Lower leg skin (tissue), 3 donors: ENCODE measurements around the gene POLR2H.

Experiments used
- CTCF ChIP-seq, 3 donors: fragments of 450-650 bp; IDR thresholded peaks; one replicate each; pipeline ENCODE4 v1.5.1; 2016; ENCODE audit warnings: antibody characterized with exemption in 3 of 3, mild to moderate bottlenecking in 3 of 3, moderate library complexity in 2 of 3
- POLR2A ChIP-seq, 2 donors: fragments of 450-650 bp; IDR thresholded peaks; one replicate each; pipeline ENCODE4 v1.6.1; 2016 to 2017; ENCODE audit warnings: antibody characterized with exemption in 2 of 2, mild to moderate bottlenecking in 1 of 2, moderate library complexity in 1 of 2

- TF ChIP-seq POLR2A (IDR thresholded peaks at IDR 0.05) (no peak), CTCF (IDR thresholded peaks at IDR 0.05) (no peak)
Measured at GRCh38 chr3:184399410-184399809, 37.9 kb downstream of the POLR2H start.
